Stimulated activated CD8-positive, alpha-beta memory T cell treated with anti-CD3 and anti-CD28 coated beads, Interleukin-7, amount 100 ng/mL, for 4 hours (primary cell): ENCODE data around the gene BHMT2.

Experiments
- DNase-seq, 2 donors: peaks; one replicate each; pipeline ENCODE4 v3.0.0-alpha.2; 2020; ENCODE audit warnings: low read depth in 2 of 2

The BHMT2 gene

GRCh38 chr5:79070350-79070667 is 742 bp downstream of the BHMT2 start:
- DNase-seq = no peak

DNA sequence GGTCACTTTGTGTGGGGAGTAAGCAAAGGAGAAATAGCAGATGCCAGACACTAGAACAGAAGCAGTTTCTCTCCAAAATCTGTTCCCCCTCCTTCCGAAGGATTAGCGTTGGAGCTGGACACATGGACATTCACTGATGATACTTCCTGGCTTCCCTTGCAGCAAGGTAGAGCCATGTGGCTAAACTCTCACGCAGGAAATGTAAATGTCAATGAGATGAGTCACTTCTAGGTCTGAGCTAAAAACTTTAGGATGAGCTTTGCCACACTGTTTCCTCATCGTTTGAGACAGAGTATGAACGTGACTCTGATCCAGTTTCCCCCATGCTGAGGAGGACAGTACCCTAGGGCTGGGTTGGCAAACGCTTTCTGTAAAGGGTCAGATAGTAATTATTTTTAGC is 5.1 kb downstream of the BHMT2 start:
- no peak for DNase-seq

DNA sequence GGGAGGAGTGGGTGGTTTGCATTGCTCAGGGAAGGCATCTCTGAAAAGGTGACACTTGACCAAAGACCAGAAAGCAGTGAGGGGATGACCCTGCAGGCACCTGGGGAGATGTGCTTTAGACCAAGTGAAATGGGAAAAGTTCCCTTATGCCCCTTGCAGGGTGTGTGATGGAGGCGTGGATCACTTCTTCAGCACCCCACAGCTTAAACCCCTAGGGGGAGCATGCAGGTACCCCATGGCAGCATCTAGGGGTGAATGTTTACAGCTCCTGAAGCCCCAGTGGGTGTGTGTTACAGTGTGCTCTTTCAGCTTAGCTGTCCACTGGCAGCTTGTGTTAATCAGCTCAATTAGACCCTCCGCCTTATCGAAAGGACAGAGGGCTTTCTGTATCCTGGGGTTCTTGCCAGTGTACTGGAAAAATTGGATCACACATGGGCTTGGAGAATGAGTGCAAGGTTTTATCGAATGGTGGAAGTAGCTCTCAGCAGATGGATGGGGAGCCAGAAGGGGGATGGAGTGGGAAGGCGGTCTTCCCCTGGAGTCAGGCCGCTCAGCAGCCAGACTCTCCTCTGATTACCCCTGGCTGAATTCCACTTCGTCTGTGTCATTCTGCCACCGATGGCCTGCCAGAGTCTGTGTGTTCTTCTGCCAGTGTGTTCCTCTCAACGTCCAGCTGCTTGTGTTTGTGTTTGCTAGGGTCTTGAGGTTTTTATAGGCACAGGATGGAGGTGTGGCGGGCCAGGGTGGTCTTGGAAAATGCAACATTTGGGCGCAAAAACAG is 6.3 kb downstream of the BHMT2 start:
- no peak for DNase-seq

- no peak for DNase-seq
Measured at GRCh38 chr5:79076819-79077218, 7.3 kb downstream of the BHMT2 start.

GRCh38 chr5:79077680-79078365 is 8.3 kb downstream of the BHMT2 start:
- no peak for DNase-seq

- DNase-seq = no peak
Measured at GRCh38 chr5:79080804-79081203, 11.2 kb downstream of the BHMT2 start.

- no peak for DNase-seq
Measured at GRCh38 chr5:79081779-79082178, 12.2 kb downstream of the BHMT2 start.

GRCh38 chr5:79086116-79086515 is 16.5 kb downstream of the BHMT2 start:
- no peak for DNase-seq

GRCh38 chr5:79088507-79088906 is 18.9 kb downstream of the BHMT2 start:
- no peak for DNase-seq

- no peak for DNase-seq
Measured at GRCh38 chr5:79091064-79091463, 21.5 kb downstream of the BHMT2 start.

GRCh38 chr5:79093762-79094161 is 24.2 kb downstream of the BHMT2 start:
- no peak for DNase-seq

DNA sequence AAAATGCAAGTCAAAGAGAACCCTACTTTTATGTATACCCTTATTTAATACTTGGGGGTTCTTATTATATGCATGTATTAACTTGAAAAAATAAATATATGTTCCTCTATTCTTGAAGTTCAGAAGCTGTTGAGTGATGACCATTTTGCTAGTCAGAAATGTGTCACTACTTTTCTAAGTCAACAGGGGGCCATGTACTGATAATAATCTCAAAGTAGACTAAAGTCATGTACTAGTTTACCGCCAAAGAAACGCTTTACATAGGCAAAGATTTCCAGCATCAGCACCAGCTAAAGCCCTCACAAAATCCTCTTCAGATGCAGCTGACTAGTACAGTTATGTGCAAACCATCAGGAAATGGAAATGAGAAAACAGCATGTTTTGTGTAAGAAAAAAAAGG is 36.3 kb downstream of the BHMT2 start:
- no peak for DNase-seq

DNA sequence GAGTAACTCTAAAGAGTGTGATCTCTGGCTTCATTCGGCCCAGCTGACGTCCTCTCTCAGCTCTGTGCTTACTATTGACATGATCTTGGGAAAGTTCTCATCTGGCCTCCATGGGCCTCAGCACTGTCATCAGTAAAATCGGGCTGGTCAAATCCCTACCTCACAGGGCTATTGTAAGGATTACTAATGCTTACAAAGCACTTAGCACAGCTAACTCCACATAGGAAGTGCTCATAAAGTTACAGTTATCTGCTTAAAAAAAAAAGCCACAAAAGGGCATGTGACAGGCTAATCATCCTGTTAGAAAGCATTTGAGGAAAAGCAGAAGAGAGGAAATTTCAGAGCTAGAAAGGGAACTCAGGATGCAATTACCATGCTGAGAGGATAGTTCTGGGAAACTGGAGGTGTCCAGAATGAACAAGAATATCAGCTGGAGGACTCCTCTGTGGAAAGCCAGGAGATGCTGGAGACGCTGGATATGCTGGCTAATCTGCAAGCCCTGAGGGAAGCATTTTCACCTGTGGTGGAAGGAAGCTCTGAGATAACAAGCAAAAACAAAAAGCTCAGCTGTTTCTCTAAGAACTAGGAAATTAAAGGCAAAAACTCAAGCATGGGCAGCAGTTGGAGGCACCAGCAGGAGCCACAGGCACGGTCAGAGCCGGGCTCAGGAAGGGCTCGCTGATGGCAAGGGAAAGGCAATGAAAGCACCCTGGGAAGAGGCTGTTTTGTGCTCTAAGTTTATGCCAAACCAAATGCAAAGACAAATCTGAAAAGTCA is 37.6 kb downstream of the BHMT2 start:
- no peak for DNase-seq

DNA sequence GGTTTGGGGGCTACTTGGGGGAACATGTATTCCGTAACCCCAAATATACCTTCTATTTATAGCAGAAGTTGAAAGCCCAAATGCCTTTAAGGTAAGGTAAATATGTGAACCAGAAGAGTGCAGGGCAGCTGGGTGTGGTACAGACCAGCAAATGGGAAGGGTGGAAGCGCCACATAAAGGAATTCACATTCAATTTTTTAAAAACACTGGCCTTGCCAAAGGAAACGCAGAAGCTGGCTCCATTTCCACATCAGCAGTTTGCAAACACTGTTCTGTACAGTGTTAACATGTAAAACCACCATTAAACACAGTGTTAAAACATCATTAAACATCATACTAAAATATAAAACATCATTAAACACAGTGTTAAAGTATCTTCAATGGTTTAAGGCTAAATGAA is 38.5 kb downstream of the BHMT2 start:
- DNase-seq = no peak

DNA sequence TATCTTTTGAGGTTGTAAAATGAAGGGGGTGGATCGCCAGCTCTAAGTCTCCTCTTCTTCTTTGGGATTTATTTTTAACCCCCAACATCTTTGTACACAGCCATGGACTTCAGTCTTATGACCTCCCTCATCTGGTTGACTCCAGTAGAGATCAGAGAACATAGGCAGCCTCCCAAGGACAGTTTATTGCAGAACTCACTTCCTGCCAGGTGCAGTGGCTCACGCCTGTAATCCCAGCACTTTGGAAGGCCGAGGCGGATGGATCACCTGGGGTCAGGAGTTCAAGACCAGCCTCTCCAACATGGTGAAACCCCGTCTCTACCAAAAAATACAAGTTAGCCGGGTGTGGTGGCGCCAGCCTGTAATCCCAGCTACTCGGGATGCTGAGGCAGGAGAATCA is 39.2 kb downstream of the BHMT2 start:
- no peak for DNase-seq

GRCh38 chr5:79109527-79110492 is 40.2 kb downstream of the BHMT2 start:
- DNase-seq = no peak

DNA sequence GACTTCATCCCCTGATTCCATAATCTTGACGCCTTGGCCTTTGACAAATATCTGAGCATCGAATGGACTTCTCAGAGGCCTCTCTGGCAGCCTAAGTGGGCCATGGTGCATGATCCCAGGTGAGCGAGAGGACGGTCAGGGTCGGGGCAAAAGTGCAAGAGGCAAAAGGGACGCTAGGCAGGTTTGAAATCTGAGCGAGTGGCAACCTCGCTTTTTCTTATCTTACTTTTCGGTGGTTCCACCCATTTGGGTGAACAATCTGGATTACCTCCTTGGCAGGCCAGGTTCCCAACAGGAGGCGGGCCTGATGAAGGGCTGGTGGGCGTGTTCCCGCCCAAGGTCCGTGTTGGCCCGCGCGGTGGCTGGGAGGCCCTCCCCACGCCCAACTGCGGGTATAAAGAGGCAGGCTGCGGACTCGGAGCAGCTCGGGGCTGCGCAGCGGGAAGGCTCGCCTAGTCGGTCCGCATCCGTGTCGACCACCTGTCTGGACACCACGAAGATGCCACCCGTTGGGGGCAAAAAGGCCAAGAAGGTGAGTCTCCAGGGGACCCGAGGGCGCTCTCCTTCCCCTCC is 41.9 kb downstream of the BHMT2 start, which contains the start of gene BHMT:
Gene BHMT (plus strand): TSS at position 423 of the 573 bp plus-strand sequence. CDS start 77 bp downstream, at position 500.
- DNase-seq = no peak

DNA sequence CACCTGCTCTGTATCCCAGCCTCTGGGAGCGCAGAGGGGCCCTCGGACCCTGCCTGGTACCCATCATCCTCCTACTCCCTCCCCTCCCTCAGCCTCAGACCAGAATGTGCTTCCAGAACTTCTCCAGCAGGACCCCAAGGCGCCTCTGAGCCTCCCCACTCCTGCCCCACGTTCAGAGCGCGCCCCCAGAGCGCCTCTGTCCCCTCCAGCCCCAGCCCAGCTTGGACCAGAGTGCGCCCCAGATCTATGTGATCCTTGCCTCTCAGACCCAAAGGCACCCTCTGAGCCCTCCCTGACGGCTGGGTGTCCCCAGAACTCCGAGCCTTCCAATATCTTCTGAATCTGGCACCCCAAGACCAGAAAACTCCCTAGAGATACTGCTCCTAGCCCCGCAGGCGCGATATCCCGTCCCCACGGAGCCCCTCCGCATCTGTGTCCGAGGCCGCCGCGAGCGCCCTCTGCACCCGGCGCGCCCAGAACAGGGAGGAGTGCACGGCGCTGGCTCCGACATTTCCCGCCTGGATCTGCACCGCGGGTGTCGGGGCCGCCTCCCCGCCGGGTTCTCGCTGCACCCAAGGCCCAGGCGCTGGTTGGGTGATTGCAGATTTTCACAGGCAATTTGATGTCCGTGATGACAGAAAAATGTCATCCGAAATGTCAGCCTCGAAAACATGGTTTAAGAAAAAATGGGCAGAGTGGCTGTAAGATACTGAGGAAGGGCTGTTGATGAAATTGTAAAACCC is 42.6 kb downstream of the BHMT2 start:
- DNase-seq = no peak

DNA sequence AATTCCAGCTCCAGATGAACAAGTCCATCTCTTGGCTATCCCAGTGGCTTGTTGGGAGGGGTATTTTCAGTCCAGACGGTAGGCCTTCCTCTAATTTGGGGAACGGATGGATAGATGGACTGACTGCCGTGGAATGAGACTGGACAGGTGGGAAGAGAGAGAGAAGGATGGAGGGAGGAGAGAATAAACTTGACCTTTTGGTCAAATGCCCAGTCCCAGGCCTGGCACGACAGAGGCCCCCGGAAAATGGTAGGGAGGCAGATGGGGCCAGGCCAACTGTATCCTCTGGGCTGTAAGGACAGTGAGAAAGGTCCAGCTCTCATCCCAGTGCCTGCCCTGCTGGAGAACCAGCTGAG is 43.1 kb downstream of the BHMT2 start:
- no peak for DNase-seq

GRCh38 chr5:79119486-79119885 is 49.9 kb downstream of the BHMT2 start:
- no peak for DNase-seq

GRCh38 chr5:79120221-79120620 is 50.7 kb downstream of the BHMT2 start:
- DNase-seq = no peak
